Hippocampal formation (tissue), 2 donors: ENCODE data around the gene RPL19.
"Not testable (repeated sequence)": the region's sequence is repeated elsewhere in the genome, so short reads cannot be mapped to it uniquely, and the experiment has no call there.

Experiments used
- DNase-seq, 2 donors: peaks; one replicate each; lab custom pipeline; 2025; lab: John Stamatoyannopoulos, UW

Gene RPL19

DNA sequence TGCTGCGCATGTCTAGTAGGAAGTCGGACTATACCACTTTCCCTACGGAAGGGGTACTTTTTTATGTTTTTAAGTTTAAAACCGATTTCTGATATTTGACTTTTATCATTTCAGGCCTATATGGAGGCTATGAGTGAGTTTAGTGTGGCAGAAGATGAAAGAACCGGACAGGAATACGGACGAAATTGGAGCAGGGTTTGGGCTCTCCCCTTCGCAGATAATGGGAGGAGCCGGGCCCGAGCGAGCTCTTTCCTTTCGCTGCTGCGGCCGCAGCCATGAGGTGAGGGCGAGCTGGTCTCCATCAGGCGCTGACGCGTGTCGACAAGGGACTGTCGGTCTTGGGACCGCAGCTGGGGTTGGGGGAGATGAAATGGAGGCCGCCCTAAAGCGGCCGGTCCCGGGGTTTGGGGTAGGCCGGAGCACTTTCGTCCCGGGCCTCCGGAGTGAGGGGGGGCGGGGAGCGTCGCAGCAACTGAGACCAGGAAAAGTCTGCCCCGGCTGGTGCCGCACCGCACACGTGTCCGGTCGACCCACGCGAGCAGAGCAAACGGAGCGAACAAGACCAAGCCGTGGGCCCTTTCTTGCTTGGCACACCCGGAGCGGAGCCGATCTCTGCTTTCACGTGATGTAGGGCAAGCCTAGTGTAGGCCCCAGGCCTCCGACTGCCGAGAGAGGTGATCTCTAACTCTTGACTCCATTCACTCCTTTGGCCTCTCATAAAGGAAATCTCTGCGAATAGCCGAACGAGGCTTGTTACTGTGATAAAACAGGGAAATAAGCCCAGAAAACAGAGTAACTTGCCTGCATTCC lies at the start of gene RPL19:
Gene RPL19 (plus strand): TSS at position 214 of the 810 bp plus-strand sequence. CDS start 62 bp downstream, at position 276.
- DNase-seq, result peak; percentile 82 to 95

DNA sequence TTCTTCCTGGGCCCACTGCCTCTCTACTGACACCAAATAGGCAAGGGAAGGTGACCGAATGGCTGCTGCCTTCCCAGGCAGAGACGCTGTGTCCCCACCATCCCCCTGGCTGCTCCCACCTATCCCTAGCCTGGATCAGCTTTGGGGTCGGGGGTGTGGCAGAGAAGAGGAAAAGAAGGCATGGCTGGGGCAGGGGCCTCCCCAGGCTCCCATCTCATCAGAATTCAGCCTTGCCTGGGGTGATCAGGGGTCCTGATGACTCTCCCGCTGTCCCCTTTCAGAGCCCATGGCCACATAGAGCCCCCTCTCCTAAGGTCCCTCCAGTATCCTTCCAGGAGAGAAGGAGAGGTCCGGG lies 49.3 kb upstream of the RPL19 start:
- no peak for DNase-seq

DNA sequence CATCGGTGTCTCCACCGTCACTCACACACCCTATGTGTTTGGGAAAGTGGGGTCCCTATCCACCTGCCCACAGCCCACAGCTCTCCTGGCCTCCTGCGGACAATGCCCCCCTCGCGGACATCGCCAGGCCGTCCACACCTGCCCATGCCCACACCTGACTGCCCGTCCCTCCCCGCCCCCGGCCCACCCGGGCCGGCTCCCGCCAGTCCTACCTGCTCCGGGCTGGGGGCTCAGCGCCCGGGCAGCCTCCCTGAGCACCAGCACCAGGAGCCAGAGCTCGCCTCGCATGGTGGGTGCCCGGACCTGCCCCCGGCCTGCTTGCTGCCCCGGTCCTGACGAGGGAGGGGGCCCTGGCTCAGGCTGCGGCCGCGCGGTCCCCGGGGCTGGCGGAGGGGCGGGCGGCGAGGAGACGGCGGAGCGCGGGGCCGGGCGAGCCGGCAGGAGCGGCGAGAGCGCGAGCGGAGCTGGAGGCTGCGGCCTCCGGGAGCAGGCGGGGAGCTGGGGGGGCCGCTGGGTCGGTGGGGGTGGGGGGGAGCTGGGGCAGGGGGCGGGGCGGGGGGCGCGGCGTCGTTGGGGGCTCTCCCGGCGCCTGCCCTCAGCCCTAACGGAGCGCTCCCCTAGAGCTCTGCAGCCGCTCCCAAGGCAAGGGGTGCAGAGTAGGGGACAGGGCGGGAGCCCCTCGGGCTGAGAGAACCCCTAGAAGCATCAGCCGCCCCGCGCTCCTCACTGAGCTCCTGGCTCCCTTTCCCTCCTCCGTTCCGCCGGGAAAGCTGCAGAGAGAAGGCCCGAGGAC lies 48.7 kb upstream of the RPL19 start, which contains the start of gene PLXDC1:
Gene PLXDC1 (minus strand): TSS at position 488 of the 793 bp plus-strand sequence. CDS start 200 bp downstream, at position 288.
- DNase-seq, result no peak

DNA sequence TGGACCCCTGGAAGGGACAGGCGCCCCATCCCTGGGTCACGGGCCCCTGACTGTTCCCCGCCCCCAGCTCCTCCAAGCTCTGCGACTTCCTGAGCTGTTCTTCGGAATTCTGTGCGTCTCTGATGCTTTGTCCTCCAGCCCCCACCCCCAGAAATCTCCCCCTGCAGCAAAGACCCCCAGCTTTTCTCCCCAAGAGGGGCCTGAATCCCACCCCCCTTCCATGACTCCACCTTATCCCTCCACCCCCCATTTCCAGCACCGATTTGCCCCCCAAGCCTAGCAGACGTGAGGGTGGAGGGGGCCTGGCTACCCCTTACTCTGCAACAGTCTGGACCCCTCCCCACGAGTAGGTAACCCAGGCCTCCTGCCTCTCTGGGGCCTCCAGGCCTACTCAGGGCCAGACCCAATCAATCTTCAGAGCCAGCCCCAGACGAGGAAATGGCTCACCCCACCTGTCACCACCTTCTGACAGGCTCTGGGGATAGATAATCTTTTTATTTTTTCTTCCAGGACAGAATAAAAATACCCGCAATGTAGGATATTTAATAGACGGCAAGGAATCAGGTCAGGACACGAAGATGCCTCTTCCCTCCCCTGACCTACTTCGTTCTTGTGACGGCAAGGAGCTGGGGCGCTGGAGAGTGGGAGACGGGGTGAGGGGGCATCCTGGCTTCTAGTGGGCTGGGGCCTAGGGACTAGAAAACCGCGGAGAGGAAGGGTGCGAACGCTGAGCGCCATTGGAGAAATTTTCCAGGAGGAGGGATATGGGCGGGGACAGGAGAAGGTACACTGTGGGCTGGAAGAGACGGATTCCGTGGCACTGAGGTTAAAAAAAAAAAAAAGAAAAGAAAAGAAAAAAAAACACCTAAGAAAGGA lies 47.9 kb upstream of the RPL19 start:
- DNase-seq, result no peak

DNA sequence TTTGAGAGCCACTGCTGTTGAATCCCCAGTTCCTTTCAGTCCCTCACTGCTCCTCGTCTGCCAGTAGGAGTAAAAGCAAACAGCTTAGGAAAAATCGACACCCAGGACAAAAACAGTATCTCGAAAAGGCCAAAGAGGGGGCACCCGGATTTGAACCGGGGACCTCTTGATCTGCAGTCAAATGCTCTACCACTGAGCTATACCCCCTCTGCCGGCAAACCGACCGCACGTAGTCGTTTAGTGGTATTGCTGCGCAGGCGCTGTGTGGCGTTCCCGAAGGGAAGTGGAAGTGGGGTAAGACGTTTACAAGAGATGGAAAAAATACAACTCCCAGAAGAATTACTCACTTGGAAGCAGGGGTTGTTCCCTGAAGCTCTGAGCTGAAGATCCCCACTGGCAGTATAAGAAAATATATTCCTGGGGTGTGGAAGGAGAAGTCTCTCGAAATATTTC lies 46.5 kb upstream of the RPL19 start:
- DNase-seq, result peak; percentile 89 to 91

DNA sequence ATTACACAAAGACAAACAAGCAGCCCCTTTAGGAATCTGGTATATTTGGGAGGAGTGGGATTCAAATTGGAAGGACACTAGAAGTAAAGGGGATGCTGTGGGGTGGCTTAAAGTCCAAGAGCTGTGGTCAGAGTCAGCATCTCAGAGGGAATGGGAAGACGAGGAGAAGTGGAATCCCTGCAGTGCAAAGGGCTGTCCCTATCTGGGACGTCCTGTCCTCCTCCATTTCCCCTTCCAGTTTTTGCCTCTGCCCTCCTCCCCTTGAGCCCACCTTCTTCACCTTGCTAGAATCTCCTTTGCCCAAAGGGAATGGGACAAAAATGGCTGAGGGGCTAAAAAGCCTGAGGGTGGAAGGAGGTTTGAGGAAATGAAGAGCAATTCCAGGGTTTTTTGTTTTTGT lies 44.4 kb upstream of the RPL19 start:
- DNase-seq, result no peak

DNA sequence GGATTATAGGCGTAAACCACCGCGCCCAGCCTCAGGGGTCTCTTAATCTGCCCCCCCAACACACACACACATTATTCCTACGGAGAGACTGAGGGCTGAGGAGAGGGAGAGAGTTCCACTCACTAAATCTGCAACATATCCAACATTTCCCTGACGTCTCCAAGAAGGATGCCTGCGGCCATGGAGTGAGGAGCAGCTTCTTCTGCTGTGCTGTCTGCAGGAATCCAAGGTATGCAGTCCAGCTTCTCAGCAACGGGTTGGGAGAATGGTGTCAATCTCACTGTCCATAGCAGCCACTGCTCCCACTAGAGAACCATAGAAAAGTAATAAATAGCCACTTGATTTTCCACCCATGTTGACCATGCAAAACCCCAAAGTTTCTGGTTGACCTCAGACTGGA lies 43.6 kb upstream of the RPL19 start:
- no peak for DNase-seq

DNA sequence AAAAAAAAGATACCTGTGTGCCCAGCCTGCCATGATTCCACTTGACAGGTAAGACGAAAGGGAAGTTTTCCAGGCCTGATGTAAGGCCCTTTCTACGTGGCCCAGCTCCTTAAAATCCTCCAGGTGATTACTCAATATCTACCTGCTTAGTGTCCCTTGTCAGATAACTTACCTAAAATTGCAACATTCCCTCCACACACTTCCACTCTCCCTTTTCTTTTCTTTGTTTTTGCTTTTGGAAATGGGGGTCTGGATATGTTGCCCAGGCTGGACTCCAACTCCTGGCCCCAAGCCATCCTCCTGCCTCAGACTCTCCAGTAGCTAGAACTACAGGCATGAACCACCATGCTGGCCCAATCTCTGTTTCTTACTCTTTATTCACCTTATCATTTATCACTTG lies 41.5 kb upstream of the RPL19 start:
- no peak for DNase-seq

DNA sequence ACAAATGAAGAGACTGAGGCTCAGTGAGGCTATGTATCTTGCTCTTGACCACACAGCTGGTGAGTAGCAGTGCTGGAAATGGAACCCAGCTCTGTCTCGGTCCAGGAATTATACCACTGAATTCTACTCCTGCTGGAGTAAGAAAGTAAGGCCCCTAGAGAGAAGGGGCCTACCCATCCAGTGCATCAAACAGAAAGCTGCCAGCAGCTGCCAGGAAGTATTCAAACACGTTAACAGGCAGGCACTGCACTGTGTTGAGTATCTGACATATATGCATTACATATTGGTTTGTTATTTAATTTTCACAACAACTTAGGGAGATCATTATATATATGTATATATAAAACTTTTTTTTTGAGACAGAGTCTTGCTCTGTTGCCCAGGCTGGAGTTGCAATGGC lies 38.1 kb upstream of the RPL19 start:
- no peak for DNase-seq

DNA sequence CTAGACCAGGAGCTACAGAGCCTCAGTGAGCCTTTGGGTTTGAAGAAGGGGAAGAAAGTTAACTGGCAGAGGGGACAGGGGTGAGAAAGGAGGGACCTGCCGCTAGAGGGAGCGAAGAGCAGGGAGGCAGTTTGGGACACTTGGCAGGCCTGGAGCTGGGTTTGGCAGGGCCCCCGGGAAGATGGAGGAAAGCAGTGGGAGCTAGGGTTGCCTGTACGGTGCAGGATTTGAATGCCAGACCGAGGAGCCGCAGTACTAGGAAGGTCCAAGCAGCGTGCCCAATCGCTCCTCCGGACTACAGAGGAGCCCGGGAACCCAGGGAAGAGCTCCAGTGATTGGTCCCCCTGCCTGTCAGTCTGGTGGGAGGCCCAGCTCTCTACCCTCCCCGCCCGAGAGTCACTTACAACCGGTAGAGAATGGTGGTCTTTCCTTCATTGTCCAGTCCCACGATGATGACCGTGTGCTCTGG lies 35.4 kb upstream of the RPL19 start:
- peak; percentile 72 to 74 for DNase-seq

DNA sequence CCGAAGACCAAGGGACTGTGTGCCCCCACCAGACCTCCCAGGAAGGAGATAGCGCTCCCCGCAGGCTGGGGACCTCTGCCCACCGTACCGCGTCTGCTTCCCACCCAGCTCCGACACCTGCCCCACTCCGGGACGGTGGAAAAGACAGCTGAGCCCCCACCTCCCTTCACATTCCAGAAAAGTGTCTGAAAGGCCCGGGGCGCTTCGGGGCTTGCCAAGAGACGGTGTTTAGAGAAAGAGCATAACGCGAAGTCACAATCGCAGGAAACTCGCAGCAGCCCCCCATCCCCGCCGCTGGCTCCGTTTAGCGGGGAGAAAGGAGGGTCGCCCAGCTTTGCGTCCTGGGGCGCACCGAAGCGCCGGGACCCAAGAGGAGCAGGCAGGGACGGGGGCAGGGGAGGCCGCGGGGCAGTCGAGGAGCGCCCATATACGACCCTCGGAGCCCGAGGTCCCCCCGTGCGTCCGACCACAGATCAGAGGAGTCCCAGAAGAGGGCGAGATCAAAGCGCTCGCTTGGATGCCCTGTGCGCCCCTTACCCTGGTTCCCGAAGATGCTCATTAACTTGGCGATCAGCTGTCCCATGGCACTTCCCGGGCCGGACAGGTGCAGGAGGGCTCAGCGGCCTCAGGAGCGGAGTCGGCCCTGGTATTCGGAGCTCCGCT lies 34.8 kb upstream of the RPL19 start:
- DNase-seq, result no peak

DNA sequence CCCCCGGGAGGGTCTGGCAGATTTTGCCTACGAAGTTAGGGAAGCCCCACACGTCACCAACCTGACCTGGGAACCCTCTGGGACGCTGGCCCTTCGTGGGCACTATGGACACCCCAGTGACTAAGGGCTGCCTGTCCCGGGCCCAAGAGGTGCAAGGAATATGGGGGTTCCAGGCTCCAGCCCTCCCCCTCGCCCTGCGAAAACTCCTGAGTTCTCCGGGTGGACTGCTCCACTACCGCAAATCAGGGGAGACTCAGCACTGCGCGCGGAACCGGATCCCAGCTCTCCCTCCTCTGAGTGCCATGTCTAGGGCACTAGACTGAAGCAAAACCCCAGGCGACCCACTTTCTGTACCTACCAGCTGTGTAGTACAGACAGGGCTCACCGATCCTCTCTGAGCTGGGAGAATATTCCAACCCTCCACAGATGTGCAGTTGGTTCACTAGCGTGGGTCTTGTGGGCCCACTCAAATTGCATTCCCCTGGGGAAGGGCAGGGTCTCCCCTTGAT lies 34.2 kb upstream of the RPL19 start, which contains the start of gene ARL5C:
Gene ARL5C (minus strand): TSS at position 321 of the 509 bp plus-strand sequence. CDS start 401 bp downstream, outside the sequence.
- no peak for DNase-seq

DNA sequence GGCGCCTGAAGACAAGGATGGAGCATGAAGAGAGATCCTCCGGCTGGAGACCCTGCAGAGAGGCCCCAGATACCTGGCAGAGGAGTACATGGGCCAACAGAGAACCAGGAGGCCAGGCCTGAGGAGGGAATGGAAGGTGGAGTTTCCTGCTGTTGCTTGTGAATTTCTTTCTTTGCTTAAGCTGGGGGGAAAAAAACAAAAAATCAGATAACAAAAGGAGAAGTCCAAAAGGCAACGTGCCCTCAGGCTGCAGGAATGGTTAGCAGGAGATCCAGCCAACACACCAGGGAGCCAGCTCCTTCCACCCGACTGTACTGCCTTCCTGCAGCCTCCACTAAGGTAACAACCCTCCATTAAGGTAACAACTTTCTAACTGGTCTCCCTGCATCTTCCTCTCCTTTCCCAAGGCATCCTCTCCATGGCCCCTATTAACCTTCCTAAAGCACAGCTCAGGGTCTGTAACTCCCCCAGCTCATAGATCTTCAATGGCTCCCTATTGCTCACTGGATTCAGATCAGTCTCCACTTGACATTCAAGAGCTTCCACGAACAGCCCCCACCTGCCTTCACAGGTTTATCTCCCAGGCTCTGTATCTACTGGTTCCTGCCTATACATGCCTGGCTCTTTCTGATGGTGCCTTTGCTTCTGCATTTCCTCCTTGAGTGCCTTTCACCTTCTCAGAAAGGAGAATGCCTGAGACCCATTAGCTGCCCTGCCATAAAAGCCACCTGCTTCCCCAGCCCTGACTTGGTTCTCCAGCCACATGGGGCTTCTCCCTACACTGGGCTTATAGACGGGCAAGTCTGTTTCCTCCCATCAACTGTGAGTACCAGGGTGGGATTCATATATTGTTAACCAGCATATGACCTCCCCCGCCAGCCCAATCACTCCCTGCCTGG lies 33.4 kb upstream of the RPL19 start:
- no peak for DNase-seq

DNA sequence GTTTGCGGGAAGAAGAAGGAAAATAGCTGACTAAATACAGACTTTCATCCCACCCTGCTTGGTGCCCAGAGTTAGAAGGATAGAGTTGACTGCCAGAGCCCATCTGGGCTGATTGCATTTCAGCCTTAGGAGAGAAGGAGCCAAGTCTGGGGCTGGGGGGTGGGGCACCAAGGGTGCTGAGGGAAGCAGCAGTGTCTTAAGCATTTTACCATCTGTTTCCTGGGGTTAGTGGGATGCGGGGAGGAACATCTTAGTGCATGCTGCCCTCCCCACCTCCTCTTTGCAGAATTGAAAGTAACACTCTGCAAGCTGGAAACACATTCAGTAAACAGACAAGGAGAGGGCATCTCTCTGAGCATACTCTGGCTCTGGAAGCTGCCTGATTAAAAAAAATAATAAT lies 32.6 kb upstream of the RPL19 start:
- DNase-seq, result peak; percentile 35 to 42

DNA sequence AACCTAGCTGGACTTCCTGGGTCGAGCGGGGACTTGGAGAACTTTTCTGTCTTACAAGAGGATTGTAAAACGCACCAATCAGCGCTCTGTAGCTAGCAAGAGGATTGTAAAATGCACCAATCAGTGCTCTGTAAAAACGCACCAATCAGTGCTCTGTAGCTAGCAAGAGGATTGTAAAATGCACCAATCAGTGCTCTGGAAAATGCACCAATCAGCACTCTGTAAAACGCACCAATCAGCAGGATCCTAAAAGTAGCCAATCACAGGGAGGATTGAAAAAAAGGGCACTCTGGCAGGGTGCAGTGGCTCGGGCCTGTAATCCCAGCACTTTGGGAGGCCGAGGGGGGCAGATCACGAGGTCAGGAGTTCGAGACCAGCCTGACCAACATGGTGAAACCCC lies 31.6 kb upstream of the RPL19 start:
- not testable (repeated sequence) for DNase-seq

DNA sequence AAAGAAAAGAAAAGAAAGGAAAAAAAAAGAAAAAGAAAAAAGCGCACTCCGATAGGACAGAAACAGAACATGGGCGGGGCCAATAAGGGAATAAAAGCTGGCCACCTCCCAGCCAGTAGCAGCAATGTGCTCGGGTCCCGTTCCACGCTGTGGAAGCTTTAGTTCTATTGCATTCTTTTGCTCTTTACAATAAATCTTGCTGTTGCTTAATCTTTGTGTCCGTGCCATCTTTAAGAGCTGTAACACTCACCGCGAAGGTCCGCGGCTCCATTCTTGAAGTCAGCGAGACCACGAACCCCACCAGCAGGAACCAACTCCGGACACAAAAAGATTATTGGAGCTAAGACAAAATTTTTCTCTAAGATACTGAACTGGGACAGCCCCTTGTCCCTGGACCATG lies 31.0 kb upstream of the RPL19 start:
- DNase-seq, result no peak

DNA sequence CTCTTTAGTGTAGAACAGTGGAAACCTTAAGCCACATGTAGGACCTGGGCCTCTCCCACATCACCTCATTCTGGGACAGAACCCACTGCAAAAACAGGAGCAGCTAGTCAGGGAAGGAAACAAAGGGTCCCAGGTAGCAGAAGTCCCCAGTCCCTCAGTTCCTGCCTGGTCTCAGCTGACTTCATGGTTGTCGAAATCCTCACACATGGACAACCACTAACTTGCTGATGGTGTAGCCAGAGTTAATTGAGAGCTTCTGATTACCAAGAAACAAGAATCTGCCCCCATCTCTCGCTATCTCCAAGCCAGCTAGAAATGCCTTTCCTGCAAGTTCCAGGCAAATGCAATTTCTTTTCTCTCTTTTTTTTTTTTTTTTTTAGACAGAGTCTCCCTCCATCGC lies 30.6 kb upstream of the RPL19 start:
- DNase-seq, result no peak

DNA sequence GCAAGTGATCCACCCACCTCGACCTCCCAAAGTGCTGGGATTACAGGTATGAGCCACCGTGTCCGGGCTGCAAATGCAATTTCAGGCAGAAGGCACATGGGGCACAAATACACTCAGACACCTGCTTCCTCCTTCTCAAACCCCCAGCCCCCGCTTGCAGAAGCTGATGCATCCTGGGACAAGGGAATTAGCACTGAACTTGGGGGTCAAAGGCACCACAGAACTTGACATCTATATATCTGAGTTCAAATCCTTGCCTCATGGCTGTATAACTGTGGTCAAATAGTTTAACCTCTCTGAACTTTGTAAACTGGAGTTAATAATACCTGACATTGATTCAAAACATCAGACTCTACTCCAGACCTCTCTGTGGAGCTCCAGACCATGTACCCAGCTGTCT lies 30.0 kb upstream of the RPL19 start:
- no peak for DNase-seq

DNA sequence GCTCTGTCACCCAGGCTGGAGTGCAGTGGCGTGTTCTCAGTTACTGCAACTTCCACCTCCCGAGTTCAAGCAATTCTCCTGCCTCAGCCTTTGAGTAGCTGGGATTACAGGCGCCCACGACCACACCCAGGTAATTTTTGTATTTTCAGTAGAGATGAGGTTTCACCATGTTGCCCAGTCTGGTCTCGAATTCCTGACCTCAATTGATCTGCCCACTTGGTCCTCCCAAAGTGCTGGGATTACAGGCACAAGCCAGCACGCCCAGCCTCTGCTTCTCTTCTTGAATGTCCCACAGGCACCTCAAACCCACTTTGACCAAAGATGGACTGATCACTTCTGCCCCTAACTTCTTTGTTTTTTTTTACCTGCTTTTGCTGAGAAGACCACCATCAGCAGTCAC lies 29.5 kb upstream of the RPL19 start:
- no peak for DNase-seq

DNA sequence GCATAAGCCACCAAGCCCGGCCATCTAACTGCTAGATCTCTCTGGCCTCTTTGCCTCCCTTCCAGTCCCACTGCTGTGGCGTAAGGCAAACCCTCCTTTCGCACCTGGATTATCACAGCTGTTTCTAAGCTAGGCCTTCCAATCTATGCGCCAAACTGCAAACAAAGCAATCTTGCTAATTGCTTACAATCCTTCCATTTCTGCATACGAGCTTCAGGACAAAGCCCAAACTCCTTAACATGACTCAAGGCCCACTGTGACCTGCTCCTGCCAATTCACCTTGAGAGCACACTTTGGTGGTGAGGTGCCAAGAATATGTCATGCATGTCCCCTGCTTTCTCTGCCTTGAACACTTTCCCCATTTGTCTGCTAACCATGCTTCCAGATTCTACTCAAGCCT lies 28.1 kb upstream of the RPL19 start:
- DNase-seq, result no peak
